HFF-Myc (cell line): Measurements from ENCODE around the gene SLC37A1.

ENCODE experiments used
- DNase-seq: peaks from one replicate; pipeline ENCODE4 v3.0.0-alpha.2; 2011; ENCODE audit warnings: low read depth; ENCODE audit errors: extremely low read depth
- H3K4me3 ChIP-seq: replicated peaks from 2 replicates; pipeline ENCODE4 v1.5.1; 2011; ENCODE audit warnings: low read depth, mild to moderate bottlenecking, control low read depth, low read length
- CTCF ChIP-seq: IDR thresholded peaks from 2 replicates; pipeline ENCODE4 v1.5.1; 2012; ENCODE audit warnings: mild to moderate bottlenecking, low read depth, low read length, control low read depth; ENCODE audit errors: missing control alignments

SLC37A1 gene

DNA sequence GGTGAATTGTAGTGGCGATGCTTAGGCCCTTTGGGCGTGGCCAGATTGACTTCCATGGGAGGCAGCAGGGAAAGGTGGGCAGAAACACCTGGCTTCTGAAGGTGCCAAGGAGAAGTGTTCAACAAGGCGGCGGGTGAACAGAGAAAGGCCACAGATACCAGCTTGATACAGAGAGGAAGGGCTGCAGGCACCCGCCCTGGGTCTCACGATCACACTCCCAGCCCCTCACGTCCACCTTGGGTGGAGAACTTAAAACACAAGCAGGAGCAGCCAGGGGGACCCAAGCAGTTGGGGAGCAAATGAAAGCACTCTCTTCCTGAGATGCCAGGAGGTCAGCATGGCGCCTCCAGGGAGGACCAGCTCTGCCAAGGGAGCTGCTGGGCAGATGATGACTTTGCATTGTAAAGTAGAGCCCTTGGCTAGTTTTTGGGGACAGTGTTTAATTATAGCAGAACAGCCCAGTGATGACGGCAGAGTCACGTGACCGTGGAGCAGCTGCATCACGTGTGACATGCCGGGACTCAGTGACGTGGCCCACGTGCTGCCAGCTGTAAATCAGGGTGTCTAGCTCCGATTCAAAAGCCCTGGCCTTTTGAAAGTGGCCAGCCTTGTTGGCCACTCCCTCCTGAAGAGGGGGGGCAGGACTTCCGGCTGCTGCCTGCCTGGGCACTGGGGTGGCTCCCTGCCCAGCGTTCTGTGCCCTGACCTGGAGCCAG is 19.0 kb downstream of the SLC37A1 start:
- no peak overlapping the region for H3K4me3 ChIP-seq
- TF ChIP-seq CTCF = no peak
- DNase-seq = no peak

GRCh38 chr21:42533306-42533962 is 19.8 kb downstream of the SLC37A1 start:
- no peak overlapping the region for H3K4me3 ChIP-seq
- no peak for TF ChIP-seq CTCF
- no peak for DNase-seq

DNA sequence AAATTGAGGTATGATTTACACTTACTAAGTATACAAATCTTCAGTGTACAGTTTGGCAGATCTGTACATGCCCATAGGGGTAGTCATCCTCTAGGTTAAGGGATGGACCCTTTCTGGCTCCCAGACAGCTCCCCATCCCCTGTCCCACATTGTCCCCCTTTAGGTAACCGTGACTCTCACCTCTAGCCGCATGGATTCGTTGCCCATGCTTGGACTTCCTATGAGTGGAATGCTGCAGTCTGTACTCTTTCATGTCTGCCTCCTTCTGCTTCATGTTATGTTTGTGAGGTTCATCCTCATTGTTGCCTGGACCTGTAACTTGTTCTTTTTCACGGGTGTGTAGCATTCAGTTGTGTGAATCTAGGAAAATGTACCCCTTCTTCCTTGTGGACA is 20.3 kb downstream of the SLC37A1 start:
- no peak for TF ChIP-seq CTCF
- H3K4me3 ChIP-seq = no peak overlapping the region
- DNase-seq = no peak

DNA sequence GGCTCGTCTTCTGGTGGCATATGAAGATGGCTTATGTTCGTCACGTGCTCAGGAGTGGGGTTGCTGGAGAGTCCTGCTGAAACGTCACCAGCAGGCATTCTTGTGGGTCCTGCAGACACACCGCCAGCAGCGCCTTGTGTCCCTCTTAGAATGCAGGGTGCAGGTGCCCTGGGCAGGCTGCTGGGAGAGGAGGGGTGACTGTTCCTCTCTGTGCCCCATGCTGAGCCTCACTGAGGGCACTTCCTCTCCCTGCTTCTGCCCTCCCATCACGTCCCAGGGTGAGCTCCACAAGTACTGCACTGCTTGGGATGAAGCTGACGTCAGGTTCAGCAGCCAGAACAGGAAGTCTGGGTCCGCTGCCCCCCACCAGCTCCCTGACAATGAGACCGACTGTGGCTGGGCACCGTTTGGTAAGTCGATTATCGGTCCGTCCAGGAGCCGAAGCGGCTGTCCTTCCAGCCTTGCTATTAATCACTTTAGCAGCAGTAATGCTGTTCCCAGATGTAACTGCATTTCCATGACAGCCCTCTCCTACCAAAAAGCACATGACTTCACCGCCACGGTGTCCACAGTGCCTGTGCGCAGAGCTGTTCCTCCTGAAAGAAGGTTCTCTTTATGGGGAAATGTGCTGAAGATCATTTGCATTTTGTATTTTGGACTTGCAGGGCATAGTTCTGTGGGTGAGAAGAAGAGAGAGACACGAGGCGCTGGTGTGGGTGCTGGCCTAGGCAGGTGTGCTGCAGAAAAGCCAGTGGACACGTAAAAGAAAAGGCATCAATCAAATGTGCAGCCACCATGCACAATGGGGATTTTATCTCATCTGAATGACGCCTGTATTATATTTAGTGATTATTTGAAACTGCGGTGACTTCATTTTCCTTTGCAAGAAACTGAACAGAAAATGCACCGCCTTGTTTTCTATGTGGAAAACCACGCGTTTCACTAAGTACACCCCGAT is 21.0 kb downstream of the SLC37A1 start:
- TF ChIP-seq CTCF = no peak
- DNase-seq = no peak
- no peak overlapping the region for H3K4me3 ChIP-seq

GRCh38 chr21:42535602-42536171 is 22.0 kb downstream of the SLC37A1 start:
- H3K4me3 ChIP-seq = no peak overlapping the region
- no peak for TF ChIP-seq CTCF
- no peak for DNase-seq

DNA sequence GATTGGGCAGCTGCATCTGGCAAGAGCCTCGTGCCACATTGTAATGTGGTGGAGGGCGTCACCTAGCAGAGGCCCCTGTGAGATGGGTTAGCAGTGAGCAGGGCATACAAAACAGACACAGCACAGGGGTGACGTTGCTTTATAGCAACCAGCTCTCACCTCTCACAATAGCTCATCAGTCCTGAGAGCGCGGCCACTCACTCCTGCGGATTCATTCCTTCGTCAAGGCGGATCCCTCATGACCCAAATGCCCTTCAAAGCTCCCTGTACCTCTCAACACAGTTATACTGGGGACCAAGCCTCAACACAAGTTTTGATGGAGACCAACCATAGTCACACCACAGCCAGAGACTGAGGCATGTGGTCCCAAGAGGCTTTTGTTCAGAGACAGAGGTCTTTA is 22.9 kb downstream of the SLC37A1 start:
- no peak for DNase-seq
- no peak overlapping the region for H3K4me3 ChIP-seq
- no peak for TF ChIP-seq CTCF
